BLaER1 (cell line): ENCODE data around the gene ADCY5.
"Not testable (repeated sequence)": the region's sequence is repeated elsewhere in the genome, so short reads cannot be mapped to it uniquely, and the experiment has no call there.

ENCODE experiments used
- H3K27ac ChIP-seq: shearing (Covaris generic); formaldehyde crosslinking; 2 replicates; pipeline ENCODE4 v1.8.1; 2022
- H3K27me3 ChIP-seq: shearing (Covaris generic); formaldehyde crosslinking; 2 replicates; pipeline ENCODE4 v1.8.1; 2022
- H3K36me3 ChIP-seq: shearing (Covaris generic); formaldehyde crosslinking; 2 replicates; pipeline ENCODE4 v1.8.1; 2022
- H3K4me1 ChIP-seq: shearing (Covaris generic); formaldehyde crosslinking; 2 replicates; pipeline ENCODE4 v1.8.1; 2022
- H3K4me2 ChIP-seq: shearing (Covaris generic); formaldehyde crosslinking; 2 replicates; pipeline ENCODE4 v1.8.1; 2022
- H3K4me3 ChIP-seq: shearing (Covaris generic); formaldehyde crosslinking; 2 replicates; pipeline ENCODE4 v1.8.1; 2022
- H3K9ac ChIP-seq: shearing (Covaris generic); formaldehyde crosslinking; 2 replicates; pipeline ENCODE4 v1.8.1; 2022
- H3K9me3 ChIP-seq: shearing (Covaris generic); formaldehyde crosslinking; 2 replicates; pipeline ENCODE4 v1.8.1; 2022
- H4K20me1 ChIP-seq: shearing (Covaris generic); formaldehyde crosslinking; 2 replicates; pipeline ENCODE4 v1.8.1; 2022
- Cebpa-rat ChIP-seq: shearing (Covaris generic); IDR thresholded peaks from 2 replicates; pipeline ENCODE4 v1.8.1; 2022

ADCY5 gene

GRCh38 chr3:123267821-123268220 is 181.1 kb downstream of the ADCY5 start:
- no peak for TF ChIP-seq Cebpa-rat
- Histone ChIP-seq H3K9me3 (no peaks in the 10 kb centered on the region), H3K4me3 (no peak overlapping the region), H3K36me3 (peaks cover 21% of the 10 kb centered on the region), H3K4me1 (no peaks in the 10 kb centered on the region), H3K9ac (no peak overlapping the region), H3K27ac (no peak overlapping the region), H4K20me1 (no peaks in the 10 kb centered on the region), H3K4me2 (no peak overlapping the region), H3K27me3 (no peaks in the 10 kb centered on the region)

GRCh38 chr3:123263941-123264340 is 184.9 kb downstream of the ADCY5 start:
- no peak overlapping the region for H3K27ac ChIP-seq
- no peaks in the 10 kb centered on the region for H3K9me3 ChIP-seq
- no peak for TF ChIP-seq Cebpa-rat
- no peaks in the 10 kb centered on the region for H3K4me1 ChIP-seq
- H3K9ac ChIP-seq: no peak overlapping the region
- no peaks in the 10 kb centered on the region for H3K27me3 ChIP-seq
- no peaks in the 10 kb centered on the region for H4K20me1 ChIP-seq
- H3K36me3 ChIP-seq: peaks cover 15% of the 10 kb centered on the region
- H3K4me2 ChIP-seq: no peak overlapping the region
- no peak overlapping the region for H3K4me3 ChIP-seq

GRCh38 chr3:123262868-123263267 is 186.0 kb downstream of the ADCY5 start:
- peaks cover 15% of the 10 kb centered on the region for H3K36me3 ChIP-seq
- no peak overlapping the region for H3K4me2 ChIP-seq
- TF ChIP-seq Cebpa-rat: no peak
- no peak overlapping the region for H3K4me3 ChIP-seq
- H4K20me1 ChIP-seq: no peaks in the 10 kb centered on the region
- no peak overlapping the region for H3K9ac ChIP-seq
- H3K27me3 ChIP-seq: no peaks in the 10 kb centered on the region
- no peaks in the 10 kb centered on the region for H3K4me1 ChIP-seq
- H3K27ac ChIP-seq: no peak overlapping the region
- H3K9me3 ChIP-seq: no peaks in the 10 kb centered on the region

- TF ChIP-seq Cebpa-rat: no peak
- H3K9me3 ChIP-seq: no peaks in the 10 kb centered on the region
- H3K9ac ChIP-seq: no peak overlapping the region
- H3K4me2 ChIP-seq: no peak overlapping the region
- no peak overlapping the region for H3K27ac ChIP-seq
- H3K27me3 ChIP-seq: no peaks in the 10 kb centered on the region
- H3K36me3 ChIP-seq: peaks cover 15% of the 10 kb centered on the region
- no peaks in the 10 kb centered on the region for H4K20me1 ChIP-seq
- no peak overlapping the region for H3K4me3 ChIP-seq
- H3K4me1 ChIP-seq: no peaks in the 10 kb centered on the region
Measured at GRCh38 chr3:123262226-123262625, 186.7 kb downstream of the ADCY5 start.

GRCh38 chr3:123261666-123262065 is 187.2 kb downstream of the ADCY5 start:
- no peak overlapping the region for H3K9ac ChIP-seq
- H3K36me3 ChIP-seq: peaks cover 15% of the 10 kb centered on the region
- H4K20me1 ChIP-seq: no peaks in the 10 kb centered on the region
- H3K4me1 ChIP-seq: no peaks in the 10 kb centered on the region
- no peak for TF ChIP-seq Cebpa-rat
- no peaks in the 10 kb centered on the region for H3K9me3 ChIP-seq
- H3K4me3 ChIP-seq: no peak overlapping the region
- H3K27ac ChIP-seq: no peak overlapping the region
- no peaks in the 10 kb centered on the region for H3K27me3 ChIP-seq
- H3K4me2 ChIP-seq: no peak overlapping the region

- Histone ChIP-seq H3K9me3 (no peaks in the 10 kb centered on the region), H3K4me3 (no peak overlapping the region), H3K36me3 (peaks cover 6% of the 10 kb centered on the region; the same call in 1 of the 2 replicates), H3K4me2 (no peak overlapping the region), H3K27me3 (no peaks in the 10 kb centered on the region), H3K4me1 (no peaks in the 10 kb centered on the region), H3K9ac (no peak overlapping the region), H3K27ac (no peak overlapping the region), H4K20me1 (no peaks in the 10 kb centered on the region)
- no peak for TF ChIP-seq Cebpa-rat
Measured at GRCh38 chr3:123258811-123259420, 190.0 kb downstream of the ADCY5 start.

GRCh38 chr3:123258359-123258758 is 190.5 kb downstream of the ADCY5 start:
- Histone ChIP-seq H3K9me3 (no peaks in the 10 kb centered on the region), H3K4me3 (no peak overlapping the region), H3K4me2 (no peak overlapping the region), H3K4me1 (no peaks in the 10 kb centered on the region), H4K20me1 (no peaks in the 10 kb centered on the region), H3K36me3 (peaks cover 3% of the 10 kb centered on the region; the same call in 1 of the 2 replicates), H3K27ac (no peak overlapping the region), H3K27me3 (no peaks in the 10 kb centered on the region), H3K9ac (no peak overlapping the region)
- TF ChIP-seq Cebpa-rat: no peak

GRCh38 chr3:123256256-123256655 is 192.6 kb downstream of the ADCY5 start:
- H3K9me3 ChIP-seq: no peaks in the 10 kb centered on the region
- H3K27me3 ChIP-seq: no peaks in the 10 kb centered on the region
- peaks cover 7% of the 10 kb centered on the region; the same call in 1 of the 2 replicates for H3K36me3 ChIP-seq
- no peak overlapping the region for H3K4me3 ChIP-seq
- H3K4me1 ChIP-seq: no peaks in the 10 kb centered on the region
- H3K4me2 ChIP-seq: no peak overlapping the region
- no peaks in the 10 kb centered on the region for H4K20me1 ChIP-seq
- H3K27ac ChIP-seq: no peak overlapping the region
- no peak for TF ChIP-seq Cebpa-rat
- H3K9ac ChIP-seq: no peak overlapping the region

GRCh38 chr3:123246866-123247265 is 202.0 kb downstream of the ADCY5 start:
- Histone ChIP-seq H3K9ac (no peak overlapping the region), H3K4me1 (peaks cover 8% of the 10 kb centered on the region), H3K27me3 (no peaks in the 10 kb centered on the region), H3K4me3 (no peak overlapping the region), H3K36me3 (peaks cover 56% of the 10 kb centered on the region), H4K20me1 (no peaks in the 10 kb centered on the region), H3K9me3 (no peaks in the 10 kb centered on the region), H3K27ac (no peak overlapping the region), H3K4me2 (no peak overlapping the region)
- TF ChIP-seq Cebpa-rat: no peak

- H3K27ac ChIP-seq: no peak overlapping the region
- TF ChIP-seq Cebpa-rat: no peak
- no peak overlapping the region for H3K9ac ChIP-seq
- H3K9me3 ChIP-seq: no peaks in the 10 kb centered on the region; the same call in 1 of the 2 replicates
- H3K4me2 ChIP-seq: no peak overlapping the region
- H3K27me3 ChIP-seq: no peaks in the 10 kb centered on the region
- peaks cover 8% of the 10 kb centered on the region for H3K4me1 ChIP-seq
- 0 out of 2 replicates have a peak, but pooled peaks cover 5% of the 10 kb centered on the region for H4K20me1 ChIP-seq
- no peak overlapping the region for H3K4me3 ChIP-seq
- H3K36me3 ChIP-seq: peaks cover 55% of the 10 kb centered on the region
Measured at GRCh38 chr3:123244128-123244527, 204.8 kb downstream of the ADCY5 start.

GRCh38 chr3:123239756-123240155 is 209.1 kb downstream of the ADCY5 start:
- peaks cover 42% of the 10 kb centered on the region for H3K36me3 ChIP-seq
- H3K4me2 ChIP-seq: no peak overlapping the region
- no peak overlapping the region for H3K4me3 ChIP-seq
- no peak for TF ChIP-seq Cebpa-rat
- H3K4me1 ChIP-seq: no peaks in the 10 kb centered on the region
- H3K27ac ChIP-seq: no peak overlapping the region
- no peaks in the 10 kb centered on the region; the same call in 1 of the 2 replicates for H3K9me3 ChIP-seq
- 0 out of 2 replicates have a peak, but pooled peaks cover 5% of the 10 kb centered on the region for H4K20me1 ChIP-seq
- no peaks in the 10 kb centered on the region for H3K27me3 ChIP-seq
- H3K9ac ChIP-seq: no peak overlapping the region

- H3K9me3 ChIP-seq, H3K4me2 ChIP-seq, H3K4me1 ChIP-seq, H3K27me3 ChIP-seq, H3K4me3 ChIP-seq, H4K20me1 ChIP-seq, H3K27ac ChIP-seq, H3K9ac ChIP-seq: not testable (repeated sequence)
- H3K36me3 ChIP-seq: peaks cover 42% of the 10 kb centered on the region
Measured at GRCh38 chr3:123239186-123239585, 209.7 kb downstream of the ADCY5 start.
